NB4 (cell line): Measurements from ENCODE around the gene GLMP.

ENCODE experiments used
- CTCF ChIP-seq: IDR thresholded peaks from one replicate; pipeline ENCODE4 v1.5.1; 2012; ENCODE audit warnings: low read depth, low read length
- MAX ChIP-seq: IDR thresholded peaks from 2 replicates; pipeline ENCODE4 v1.6.1; 2011; ENCODE audit warnings: low read depth, low read length
- MYC ChIP-seq: IDR thresholded peaks from 2 replicates; pipeline ENCODE4 v1.6.1; 2011; ENCODE audit warnings: low read depth, low read length
- POLR2A ChIP-seq: IDR thresholded peaks from 2 replicates; pipeline ENCODE4 v1.6.1; 2011; ENCODE audit warnings: mild to moderate bottlenecking; ENCODE audit not compliant: insufficient read length; ENCODE audit errors: extremely low read depth

- TF ChIP-seq CTCF, result no peak
- TF ChIP-seq MYC, result no peak
- TF ChIP-seq POLR2A, result no peak
- no peak for TF ChIP-seq MAX
Observed at GRCh38 chr1:156337052-156337887, 41.8 kb upstream of the GLMP start.
